GM13977 (cell line): ENCODE results near the gene TUBAL3.
A peak's percentile ranks its signal among the peaks of the same experiment; 100 is the strongest.

Experiments used
- DNase-seq: peaks from one replicate; pipeline ENCODE4 v3.0.0; 2012; ENCODE audit warnings: low spot score
- in situ Hi-C: fragments of 300-500 bp; cut with MboI; formaldehyde crosslinking; loops from one replicate; pipeline ENCODE4 v1.12.0; 2022; ENCODE audit warnings: low sequenced_read_pairs, low pct_unique_long_range_greater_than_20kb, mixed read lengths, inconsistent platforms; ENCODE audit not compliant: unreplicated experiment
- TF ChIP-seq, protein P1 (sequence below): IDR thresholded peaks from 2 replicates; pipeline ENCODE4 v1.5.1; 2012; ENCODE audit warnings: mild to moderate bottlenecking, control low read depth; ENCODE audit not compliant: insufficient read depth; ENCODE audit errors: extremely low read depth, missing control alignments

TUBAL3 gene

DNA sequence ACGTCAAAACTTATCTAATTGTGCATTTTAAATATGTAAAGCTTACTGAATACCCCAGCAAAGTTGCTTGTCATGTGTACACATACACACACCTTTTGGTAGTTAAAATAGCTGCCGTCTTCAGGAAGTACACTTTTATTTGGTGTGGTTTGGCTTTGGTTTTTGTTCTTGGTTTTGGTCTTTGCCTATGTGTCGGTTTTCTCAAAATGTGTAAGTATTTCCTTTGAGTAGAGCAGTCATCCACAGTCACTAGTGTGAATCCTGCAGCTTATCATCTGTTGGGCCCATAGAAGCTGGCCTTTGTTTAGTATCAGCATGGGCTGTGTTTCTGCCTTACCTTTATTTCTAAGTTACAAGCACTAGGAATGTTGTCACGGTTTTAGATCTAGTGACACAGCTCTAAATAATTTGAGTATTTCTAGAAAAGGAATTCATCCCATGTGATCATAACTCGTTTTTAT lies 43.0 kb upstream of the TUBAL3 start:
- peak; percentile 44 for DNase-seq
- TF ChIP-seq, protein P1, sequence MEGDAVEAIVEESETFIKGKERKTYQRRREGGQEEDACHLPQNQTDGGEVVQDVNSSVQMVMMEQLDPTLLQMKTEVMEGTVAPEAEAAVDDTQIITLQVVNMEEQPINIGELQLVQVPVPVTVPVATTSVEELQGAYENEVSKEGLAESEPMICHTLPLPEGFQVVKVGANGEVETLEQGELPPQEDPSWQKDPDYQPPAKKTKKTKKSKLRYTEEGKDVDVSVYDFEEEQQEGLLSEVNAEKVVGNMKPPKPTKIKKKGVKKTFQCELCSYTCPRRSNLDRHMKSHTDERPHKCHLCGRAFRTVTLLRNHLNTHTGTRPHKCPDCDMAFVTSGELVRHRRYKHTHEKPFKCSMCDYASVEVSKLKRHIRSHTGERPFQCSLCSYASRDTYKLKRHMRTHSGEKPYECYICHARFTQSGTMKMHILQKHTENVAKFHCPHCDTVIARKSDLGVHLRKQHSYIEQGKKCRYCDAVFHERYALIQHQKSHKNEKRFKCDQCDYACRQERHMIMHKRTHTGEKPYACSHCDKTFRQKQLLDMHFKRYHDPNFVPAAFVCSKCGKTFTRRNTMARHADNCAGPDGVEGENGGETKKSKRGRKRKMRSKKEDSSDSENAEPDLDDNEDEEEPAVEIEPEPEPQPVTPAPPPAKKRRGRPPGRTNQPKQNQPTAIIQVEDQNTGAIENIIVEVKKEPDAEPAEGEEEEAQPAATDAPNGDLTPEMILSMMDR = no peak
- in situ Hi-C loops = loop anchor here (10.0 kb wide), 1 partner anchor 177 kb away; no protein-coding TSS in a partner anchor

DNA sequence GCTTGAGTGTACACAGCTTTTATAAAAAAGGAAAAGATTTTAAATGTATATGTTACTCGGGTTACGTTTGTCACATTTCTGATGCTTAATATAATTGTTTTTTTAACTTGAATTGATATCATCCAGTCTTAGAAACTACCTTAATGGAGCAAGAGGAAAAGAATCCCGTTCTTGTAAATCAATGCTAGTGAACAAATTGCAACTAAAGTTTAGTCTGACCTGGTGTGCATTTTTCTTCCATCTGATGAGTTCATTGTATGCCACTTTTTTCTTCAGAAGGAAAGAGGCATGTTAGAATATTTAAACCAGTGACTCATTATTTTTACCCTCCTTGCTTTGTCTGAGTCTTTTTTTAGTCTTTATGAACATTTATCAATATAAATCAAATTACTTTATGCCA lies 42.4 kb upstream of the TUBAL3 start:
- TF ChIP-seq, protein P1 = no peak
- in situ Hi-C loops = loop anchor here (10.0 kb wide), 1 partner anchor 178 kb away; no protein-coding TSS in a partner anchor
- no peak for DNase-seq

DNA sequence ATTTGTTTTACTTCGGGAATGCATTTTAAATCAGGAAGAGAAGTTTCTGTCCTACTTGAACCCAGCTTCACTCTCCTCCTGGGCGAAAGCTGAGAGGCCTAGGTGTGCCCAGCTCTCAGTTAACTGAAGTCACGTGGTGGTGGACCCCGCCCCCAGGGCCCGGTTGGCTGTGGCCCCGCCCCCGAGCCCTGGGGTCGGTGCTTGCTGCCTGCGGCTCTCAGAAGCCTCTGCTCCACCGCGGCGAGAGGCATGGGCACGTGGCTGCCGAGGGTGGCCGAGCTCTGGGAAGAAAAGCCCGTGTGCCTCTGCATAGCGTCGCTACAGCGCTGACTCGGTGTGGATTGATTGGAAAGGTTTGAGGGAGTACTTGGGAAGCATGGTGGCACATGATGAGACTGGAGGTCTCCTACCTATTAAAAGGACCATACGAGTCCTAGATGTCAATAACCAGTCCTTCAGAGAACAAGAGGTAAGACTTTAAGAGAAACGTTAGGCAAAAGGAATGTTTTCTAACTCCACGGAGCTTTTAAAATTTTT lies 41.8 kb upstream of the TUBAL3 start:
- TF ChIP-seq, protein P1 = no peak
- in situ Hi-C loops = loop anchor here (10.0 kb wide), 1 partner anchor 178 kb away; no protein-coding TSS in a partner anchor
- DNase-seq = peak; percentile 63

DNA sequence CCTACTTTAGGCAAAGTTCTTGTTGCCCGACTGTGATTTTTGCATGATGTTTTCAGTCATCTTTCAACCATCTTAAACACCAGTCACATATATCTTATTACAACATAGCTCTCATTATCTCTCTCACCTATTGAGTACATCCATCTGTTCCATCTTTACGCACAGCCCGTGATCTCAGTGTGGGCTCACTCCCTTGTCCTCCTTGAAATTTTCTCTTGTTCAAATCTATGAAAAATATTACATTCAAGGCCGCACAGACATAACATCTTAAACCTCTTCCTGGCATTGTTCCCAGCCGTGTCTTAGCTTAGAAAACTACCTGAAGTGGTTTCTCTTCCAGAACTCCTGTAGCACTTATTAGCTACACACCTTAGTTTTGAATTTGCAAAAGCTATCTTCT lies 40.4 kb upstream of the TUBAL3 start:
- DNase-seq = no peak
- TF ChIP-seq, protein P1 = no peak
- in situ Hi-C loops = loop anchor here (10.0 kb wide), 1 partner anchor 180 kb away; no protein-coding TSS in a partner anchor

DNA sequence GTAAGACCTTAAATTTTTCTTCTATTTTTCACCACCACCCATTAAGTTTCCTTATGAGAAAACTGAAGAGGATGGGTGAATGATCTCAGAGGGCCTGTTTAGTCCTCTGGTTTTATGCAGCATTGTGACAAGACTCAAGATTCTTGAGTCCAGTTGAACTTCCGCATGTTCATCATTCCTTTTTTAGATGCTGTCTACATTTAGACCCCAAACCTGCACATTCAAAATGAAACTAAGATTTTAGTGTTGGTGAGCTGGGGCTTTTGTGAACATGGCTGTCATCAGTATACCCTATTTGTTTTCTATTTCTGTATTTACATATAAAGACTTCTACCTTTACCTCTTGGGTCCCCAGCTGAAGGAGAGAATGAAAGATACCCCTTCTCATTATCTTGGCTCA lies 38.8 kb upstream of the TUBAL3 start:
- in situ Hi-C loops = loop anchor here (10.0 kb wide), 1 partner anchor 181 kb away; no protein-coding TSS in a partner anchor
- DNase-seq = peak; percentile 81
- TF ChIP-seq, protein P1 = no peak

DNA sequence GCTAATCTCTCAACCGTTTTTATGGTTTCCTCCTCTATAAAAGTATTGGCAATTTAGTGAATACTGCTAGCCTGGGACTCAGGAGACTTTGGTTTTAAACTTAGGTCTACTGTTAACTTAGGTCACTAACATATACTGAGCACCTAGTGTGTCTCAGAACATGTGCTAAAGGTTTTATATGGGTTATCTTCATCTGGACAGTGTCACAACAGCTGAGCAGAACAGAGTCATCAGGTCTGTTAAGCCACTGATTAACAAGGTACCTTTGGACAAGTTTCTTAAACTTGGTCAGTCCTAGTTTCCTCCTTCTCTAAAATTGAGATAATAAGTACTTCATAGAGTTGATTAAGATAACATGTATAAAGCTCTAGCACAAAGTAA lies 38.4 kb upstream of the TUBAL3 start:
- TF ChIP-seq, protein P1 = no peak
- no peak for DNase-seq
- in situ Hi-C loops = loop anchor here (10.0 kb wide), 1 partner anchor 182 kb away; no protein-coding TSS in a partner anchor
